ENCODE results near the gene MCC.

Gene MCC

DNA sequence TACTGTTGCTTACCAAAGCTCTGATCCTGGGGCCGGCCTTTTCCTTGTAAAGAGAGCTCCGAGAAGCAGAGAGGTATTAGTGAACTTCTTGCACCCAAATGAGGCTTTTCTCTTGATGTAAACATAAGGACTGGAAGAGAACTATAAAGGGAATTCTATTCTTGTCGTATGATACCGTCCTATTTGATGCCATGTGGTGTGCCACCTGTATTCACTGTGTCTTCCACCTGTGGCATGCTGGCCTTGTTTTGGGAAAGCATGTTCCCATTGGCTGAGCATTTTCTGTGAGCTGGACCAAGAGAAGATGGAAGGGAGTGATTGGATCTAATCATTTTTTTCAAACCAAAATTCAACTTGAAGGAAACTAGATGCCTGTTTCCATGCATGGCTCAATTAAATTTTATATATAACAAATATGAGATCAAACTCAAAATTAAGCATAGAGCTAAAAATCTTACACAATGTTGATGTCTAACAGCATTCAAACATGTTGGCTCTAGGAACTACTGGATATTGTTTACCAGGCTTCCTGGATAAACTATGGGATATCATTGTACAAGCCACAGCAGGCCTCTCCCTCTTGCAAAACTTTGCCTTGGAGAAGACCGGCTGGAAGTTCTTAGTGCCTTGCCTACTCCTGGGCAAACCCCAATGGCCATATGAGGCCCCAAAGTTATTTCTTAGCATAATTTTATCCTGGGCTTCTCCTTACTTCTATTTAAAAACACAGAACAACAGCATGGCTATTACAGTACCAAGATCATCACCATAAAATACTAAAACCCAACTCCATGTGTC, 168.8 kb downstream of the MCC start:
- DNase-seq (ENCODE audit: low spot score), result no peak

- DNase-seq (ENCODE audit: low spot score), result no peak
Observed at GRCh38 chr5:113317636-113318035, 170.6 kb downstream of the MCC start.

GRCh38 chr5:113311301-113311700, 177.0 kb downstream of the MCC start:
- no peak for DNase-seq (ENCODE audit: low spot score)

DNA sequence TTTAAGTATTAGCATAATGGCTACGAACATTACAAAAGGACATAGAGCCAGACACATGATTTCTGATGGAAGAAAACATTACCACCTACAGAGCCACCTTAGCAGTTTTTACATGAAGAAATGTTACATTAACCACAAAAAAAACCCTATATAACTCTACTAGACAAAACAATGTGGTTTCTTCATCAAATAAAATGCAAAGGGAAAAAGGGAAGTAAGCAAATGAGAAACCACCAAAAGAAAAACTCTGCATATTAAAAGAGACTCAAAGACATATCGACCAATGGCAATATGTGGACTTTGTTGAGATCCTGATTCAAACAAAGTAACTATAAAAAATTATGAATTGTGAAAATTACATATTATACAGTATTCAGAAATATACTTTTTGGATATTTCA, 186.1 kb downstream of the MCC start:
- no peak for DNase-seq (ENCODE audit: low spot score)

DNA sequence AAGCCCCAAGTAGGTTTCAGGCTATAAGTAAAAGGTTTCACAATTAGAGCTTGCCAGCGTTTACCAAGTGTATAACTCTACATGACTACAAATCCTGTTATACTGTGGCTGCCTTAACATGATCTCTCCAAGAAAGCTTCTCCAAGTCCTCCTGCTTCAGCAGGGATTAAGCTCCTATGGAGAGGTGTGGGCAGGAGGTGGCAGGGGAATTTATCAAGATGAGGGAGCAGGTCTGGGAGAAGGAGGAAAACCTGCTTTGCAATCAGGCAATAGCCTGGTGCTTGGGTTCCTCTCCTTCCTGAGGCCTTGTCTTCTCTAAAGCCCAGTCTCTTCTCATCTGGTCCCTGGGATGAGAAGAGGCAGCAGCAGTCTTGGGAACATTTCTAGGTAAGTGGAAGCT, 188.7 kb downstream of the MCC start:
- no peak for DNase-seq (ENCODE audit: low spot score)

GRCh38 chr5:113296676-113297075, 191.6 kb downstream of the MCC start:
- no peak for DNase-seq (ENCODE audit: low spot score)

- no peak for DNase-seq (ENCODE audit: low spot score)
Observed at GRCh38 chr5:113295111-113295539, 193.1 kb downstream of the MCC start.

GRCh38 chr5:113294311-113295110, 193.7 kb downstream of the MCC start:
- peak; percentile 75 for DNase-seq (ENCODE audit: low spot score)

- DNase-seq (ENCODE audit: low spot score), result no peak
Observed at GRCh38 chr5:113293975-113294310, 194.3 kb downstream of the MCC start.

DNA sequence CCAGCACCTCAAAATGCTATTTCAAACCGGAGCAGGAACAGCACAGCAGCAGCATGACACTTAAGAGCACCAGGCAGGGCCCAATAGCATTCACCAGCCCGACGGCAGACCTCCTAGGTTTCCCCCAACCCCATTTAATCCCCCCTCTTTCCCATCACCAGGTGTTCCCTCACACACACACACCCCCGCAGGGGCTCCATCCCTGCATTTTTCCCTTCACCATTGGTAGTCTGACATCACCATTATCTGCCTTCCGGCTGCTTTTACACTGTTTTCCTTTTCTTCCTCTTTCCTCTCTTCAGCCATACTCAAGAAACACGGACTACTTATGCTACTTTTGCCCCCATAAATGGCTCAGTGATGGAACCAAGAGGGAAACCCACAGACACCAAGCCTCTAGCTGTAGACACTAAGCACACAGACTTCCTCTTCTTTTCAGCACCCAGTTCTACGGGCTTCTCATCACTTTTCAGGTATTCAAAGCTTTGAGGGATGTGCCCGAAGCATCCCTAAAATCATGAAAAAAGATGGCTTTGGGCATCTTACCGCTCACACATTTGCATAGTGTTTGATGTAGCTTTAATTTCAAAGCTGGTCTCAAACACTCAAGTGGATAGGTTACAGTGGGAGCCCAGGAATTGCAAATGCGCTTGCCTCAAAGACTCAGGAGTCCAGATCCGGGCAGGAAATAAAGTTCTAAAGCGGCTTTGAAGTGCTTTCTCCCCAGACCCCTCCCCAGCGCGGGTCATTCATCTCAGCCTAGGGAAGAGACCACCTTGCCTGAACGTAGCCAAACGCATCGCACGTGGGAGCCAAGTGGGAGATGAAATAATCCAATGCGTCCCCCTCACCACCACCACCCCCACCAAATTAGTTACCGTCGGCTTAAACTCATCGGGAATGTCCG, 194.9 kb downstream of the MCC start:
- DNase-seq (ENCODE audit: low spot score), result no peak

GRCh38 chr5:113292462-113292861, 195.8 kb downstream of the MCC start:
- DNase-seq (ENCODE audit: low spot score), result no peak

- no peak for DNase-seq (ENCODE audit: low spot score)
Observed at GRCh38 chr5:113283558-113283957, 204.7 kb downstream of the MCC start.

GRCh38 chr5:113282472-113282871, 205.8 kb downstream of the MCC start:
- no peak for DNase-seq (ENCODE audit: low spot score)

DNA sequence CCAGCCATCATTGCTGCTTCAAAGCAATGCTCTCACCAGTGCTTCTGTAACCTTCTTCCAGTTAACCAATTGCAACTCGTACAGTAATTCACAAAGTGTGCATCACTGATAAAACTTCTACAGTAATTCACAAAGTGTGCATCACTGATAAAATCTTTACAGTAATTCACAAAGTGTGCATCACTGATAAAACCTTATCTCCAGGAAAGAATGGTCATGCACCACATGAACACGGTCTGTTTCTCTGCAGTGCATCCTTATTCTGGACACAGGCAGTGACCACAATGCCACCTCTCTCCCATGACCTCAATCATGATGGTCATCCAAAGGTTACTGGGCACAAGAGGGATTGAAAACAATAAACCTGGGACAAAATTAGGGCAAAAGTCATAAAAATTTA, 207.1 kb downstream of the MCC start:
- no peak for DNase-seq (ENCODE audit: low spot score)

- no peak for DNase-seq (ENCODE audit: low spot score)
Observed at GRCh38 chr5:113280541-113280940, 207.7 kb downstream of the MCC start.

GRCh38 chr5:113278976-113279375, 209.3 kb downstream of the MCC start:
- no peak for DNase-seq (ENCODE audit: low spot score)

GRCh38 chr5:113276493-113276892, 211.8 kb downstream of the MCC start:
- no peak for DNase-seq (ENCODE audit: low spot score)

GRCh38 chr5:113276001-113276400, 212.3 kb downstream of the MCC start:
- DNase-seq (ENCODE audit: low spot score), result no peak

- DNase-seq (ENCODE audit: low spot score), result no peak
Observed at GRCh38 chr5:113274836-113275414, 213.3 kb downstream of the MCC start.

GRCh38 chr5:113273948-113274347, 214.3 kb downstream of the MCC start:
- DNase-seq (ENCODE audit: low spot score), result no peak

GRCh38 chr5:113271745-113272454, 216.4 kb downstream of the MCC start:
- DNase-seq (ENCODE audit: low spot score), result no peak
